GM12874 (cell line): ENCODE measurements around the gene DNAAF5.

Experiments
- TF ChIP-seq, protein P1 (sequence below): IDR thresholded peaks from 2 replicates; pipeline ENCODE4 v1.5.1; 2011; ENCODE audit warnings: low read depth, mild to moderate bottlenecking, control low read depth, low read length, moderate library complexity; ENCODE audit not compliant: insufficient read depth

Gene DNAAF5

DNA sequence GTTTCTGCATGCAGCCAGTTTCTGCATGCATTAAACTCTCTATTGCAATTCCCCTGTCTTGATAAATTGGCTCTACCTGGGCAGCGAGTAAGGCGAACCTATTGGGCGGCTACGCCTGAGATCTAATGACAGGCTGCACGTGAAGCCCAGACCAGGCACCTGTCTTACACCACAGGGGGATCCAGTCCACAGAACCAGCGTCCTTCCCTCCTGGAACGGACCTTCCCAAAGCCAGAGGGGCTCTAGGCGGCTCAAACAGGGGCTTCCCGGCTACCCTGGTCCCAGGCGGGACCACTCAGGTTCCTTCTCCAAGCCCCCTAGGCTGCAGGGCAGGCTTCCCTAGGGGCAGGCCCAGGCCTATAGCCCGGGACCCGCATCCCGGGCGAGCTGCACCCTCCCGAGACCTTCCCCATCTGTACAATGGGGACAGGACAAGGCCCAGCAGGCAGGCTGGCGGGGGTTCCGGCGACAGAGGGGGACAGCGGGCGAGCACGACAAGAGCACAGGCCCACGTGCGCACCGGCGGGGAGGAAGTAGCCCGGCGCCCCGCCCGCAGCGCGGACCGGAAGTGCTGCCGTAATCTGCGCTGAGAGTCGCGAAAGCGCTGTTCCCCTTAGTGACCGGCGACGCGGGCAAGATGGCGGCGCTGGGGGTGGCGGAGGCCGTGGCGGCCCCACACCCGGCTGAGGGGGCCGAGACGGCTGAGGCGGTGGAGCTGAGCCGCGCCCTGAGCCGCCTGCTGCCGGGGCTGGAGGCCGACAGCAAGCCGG is at the start of gene DNAAF5:
Gene DNAAF5, plus strand, starts transcription at position 616 of the 770 bp plus-strand sequence. Its CDS starts 22 bp downstream, at position 638.
- TF ChIP-seq, protein P1, sequence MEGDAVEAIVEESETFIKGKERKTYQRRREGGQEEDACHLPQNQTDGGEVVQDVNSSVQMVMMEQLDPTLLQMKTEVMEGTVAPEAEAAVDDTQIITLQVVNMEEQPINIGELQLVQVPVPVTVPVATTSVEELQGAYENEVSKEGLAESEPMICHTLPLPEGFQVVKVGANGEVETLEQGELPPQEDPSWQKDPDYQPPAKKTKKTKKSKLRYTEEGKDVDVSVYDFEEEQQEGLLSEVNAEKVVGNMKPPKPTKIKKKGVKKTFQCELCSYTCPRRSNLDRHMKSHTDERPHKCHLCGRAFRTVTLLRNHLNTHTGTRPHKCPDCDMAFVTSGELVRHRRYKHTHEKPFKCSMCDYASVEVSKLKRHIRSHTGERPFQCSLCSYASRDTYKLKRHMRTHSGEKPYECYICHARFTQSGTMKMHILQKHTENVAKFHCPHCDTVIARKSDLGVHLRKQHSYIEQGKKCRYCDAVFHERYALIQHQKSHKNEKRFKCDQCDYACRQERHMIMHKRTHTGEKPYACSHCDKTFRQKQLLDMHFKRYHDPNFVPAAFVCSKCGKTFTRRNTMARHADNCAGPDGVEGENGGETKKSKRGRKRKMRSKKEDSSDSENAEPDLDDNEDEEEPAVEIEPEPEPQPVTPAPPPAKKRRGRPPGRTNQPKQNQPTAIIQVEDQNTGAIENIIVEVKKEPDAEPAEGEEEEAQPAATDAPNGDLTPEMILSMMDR = no peak

DNA sequence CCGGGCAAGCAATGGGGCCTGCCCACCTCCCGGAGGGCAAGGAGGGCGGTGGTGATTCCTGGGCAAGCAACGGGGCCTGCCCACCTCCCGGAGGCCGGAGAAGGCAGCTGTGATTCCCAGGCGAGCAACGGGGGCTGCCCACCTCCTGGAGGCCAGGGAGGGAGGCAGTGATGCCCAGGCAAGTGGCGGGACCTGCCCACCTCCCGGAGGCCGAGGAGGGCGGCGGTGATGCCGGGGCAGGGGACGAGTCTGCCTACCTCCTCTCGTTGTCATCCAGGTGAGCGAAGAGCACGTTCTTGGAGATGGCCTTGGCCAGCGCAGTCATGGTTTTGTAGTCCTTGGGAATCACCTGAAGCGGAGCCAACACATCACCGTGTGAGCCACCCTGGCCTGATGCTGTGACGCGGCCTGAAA is 49.5 kb upstream of the DNAAF5 start:
- TF ChIP-seq, protein P1 = no peak

DNA sequence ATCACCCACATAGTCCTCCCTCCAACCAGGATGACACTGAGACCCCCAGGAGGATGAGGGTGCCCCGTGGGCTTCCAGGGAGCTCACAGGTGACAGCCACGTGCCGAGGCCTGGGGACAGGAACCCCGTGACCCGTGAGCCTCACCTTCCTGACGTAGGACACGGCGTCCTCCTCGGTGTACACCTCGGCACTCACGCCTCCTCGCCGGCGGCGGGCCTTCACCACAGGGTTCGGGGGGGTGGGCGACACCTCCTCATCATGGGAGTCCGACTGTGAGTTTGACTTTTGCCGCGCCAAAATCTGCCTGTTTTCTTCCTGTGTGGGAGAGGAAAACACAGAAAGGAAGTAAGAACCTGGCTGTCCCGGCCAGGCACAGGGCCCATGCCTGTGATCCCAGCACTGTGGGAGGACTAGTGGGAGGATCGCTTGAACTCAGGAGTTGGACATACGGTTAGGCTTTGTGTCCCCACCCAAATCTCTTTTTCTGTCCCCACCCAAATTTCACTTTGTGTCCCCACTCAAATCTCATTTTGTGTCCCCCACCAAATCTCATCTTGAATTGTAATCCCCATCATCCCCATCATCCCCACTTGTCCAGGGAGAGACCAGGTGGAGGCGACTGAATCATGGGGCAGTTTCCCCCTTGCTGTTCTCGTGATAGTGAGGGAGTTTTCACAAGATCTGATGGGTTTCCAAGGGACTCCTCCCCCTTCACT is 45.9 kb upstream of the DNAAF5 start:
- TF ChIP-seq, protein P1 = no peak

DNA sequence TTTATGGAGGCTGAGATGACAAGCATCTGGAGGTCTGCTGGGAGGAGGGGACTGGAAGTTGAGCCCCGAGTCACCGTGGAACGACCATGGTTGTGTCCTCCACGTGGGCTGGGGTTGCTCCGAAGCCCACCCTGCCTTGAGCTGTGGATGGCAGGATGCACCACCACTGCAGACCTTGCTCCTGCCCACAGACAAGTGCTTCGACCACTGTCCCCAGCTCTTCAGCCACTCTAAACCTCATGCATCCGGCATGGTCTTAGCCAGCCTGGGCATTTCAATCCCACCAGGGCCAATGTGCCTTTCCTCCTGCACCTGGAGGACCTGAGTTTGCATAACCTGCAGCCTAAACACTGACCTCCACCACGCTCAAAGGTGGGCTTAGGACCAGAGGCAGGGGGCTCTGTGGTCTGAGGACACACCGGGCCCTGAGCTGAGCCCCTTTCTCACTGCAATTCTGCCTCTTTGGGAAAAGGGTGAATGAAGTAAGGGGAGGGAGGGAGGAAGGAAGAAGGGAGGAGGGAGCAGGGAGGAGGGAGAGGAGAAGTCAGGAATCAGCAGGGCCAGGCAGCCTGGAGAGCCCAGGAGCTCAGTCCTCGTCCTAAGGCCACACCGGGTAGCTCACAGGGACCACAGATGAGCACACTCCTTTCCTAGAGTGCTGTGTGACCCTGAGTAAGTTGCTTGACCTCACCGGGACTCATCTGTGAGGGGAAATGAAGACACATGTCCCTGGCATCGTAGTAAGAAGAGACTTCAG is 44.8 kb upstream of the DNAAF5 start:
- TF ChIP-seq, protein P1 = no peak

DNA sequence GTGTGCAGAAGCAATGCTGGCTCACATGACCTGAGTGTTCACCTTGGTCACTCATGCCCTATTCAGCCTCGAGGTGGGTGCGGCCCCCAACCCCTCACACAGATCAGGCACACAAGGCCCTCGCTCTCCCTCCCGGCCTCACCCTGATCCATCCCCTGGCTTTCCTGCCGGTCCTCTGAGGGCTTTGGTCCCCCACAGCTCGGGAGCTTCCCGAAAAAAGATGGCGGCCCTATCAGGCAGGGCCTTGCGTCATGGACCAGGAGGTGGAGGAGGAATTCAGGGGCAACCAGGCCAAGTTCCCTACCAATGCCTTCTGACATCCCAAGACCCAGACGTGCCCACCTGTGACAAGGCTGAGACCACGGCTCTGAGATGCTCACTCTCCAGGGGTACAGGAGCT is 43.7 kb upstream of the DNAAF5 start:
- TF ChIP-seq, protein P1 = no peak

DNA sequence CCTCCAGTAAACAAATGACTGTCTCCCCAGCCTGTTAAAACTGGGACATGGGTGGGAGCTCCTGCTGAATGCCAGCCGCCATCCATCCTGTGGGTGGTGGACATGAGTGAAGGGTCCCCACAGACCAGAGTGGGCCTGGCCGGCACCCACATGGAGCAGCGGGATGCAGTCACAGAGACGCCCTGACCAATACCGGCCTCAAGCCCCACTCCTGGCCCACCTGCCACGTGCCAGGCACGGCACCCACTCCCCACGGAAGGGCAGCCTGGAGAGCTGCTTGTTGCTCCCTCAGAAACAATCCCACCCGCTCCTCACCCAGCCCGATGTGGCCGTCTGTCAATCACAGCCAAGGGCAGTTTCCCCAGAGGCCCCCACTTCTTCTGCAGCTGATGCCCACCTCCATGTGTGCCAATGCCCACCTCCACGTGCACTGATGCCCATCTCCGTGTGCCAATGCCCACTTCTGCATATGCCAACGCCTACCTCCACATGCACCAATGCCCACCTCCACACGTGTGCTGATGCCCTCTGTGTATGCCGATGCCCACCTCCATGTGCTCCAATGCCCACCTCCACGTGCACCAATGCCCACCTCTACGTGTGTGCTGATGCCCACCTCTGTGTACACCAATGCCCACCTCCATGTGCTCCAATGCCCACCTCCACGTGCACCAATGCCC is 42.8 kb upstream of the DNAAF5 start:
- TF ChIP-seq, protein P1 = no peak
